ENCODE results near the gene TTR.

DNA sequence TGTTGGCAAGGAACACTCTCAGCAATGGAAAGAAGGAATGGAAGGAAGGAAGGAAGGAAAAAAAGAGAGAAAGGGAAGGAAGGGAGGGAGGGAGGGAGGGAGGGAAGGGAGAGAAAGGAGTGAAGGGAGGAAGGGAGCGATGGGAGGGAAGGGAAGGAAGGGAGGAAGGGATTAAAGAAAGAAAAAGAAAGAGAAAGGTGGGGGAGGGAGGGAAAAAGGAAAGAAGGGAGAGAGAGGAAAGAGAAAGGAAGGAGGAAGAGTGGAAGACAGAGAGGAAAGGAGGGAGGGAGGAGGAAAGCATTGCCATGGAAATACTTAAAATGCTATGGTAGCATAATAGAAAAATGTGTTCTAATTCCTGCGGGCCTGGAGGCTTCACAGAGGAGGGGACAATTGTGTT is 22.4 kb downstream of the TTR start:
- TF ChIP-seq, protein P1, sequence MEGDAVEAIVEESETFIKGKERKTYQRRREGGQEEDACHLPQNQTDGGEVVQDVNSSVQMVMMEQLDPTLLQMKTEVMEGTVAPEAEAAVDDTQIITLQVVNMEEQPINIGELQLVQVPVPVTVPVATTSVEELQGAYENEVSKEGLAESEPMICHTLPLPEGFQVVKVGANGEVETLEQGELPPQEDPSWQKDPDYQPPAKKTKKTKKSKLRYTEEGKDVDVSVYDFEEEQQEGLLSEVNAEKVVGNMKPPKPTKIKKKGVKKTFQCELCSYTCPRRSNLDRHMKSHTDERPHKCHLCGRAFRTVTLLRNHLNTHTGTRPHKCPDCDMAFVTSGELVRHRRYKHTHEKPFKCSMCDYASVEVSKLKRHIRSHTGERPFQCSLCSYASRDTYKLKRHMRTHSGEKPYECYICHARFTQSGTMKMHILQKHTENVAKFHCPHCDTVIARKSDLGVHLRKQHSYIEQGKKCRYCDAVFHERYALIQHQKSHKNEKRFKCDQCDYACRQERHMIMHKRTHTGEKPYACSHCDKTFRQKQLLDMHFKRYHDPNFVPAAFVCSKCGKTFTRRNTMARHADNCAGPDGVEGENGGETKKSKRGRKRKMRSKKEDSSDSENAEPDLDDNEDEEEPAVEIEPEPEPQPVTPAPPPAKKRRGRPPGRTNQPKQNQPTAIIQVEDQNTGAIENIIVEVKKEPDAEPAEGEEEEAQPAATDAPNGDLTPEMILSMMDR (IDR thresholded peaks at IDR 0.05): no peak
- no peak for TF ChIP-seq ZFX (IDR thresholded peaks at IDR 0.05; ENCODE audit: borderline replicate concordance)
